K562 (cell line): ENCODE results near the gene HYPK. TPM values are rescaled to one million over a fixed set of nuclear protein-coding genes. Genes with fewer than 3 reads are reported as not detected.
A peak's percentile ranks its signal among the peaks of the same experiment; 100 is the strongest.

Source experiments
- CCNT2 ChIP-seq: IDR thresholded peaks from 2 replicates; pipeline ENCODE4 v1.6.1; 2011; ENCODE audit warnings: borderline replicate concordance, low read depth, mild to moderate bottlenecking, moderate library complexity, mixed read lengths, low read length; ENCODE audit not compliant: insufficient read length; ENCODE audit errors: extremely low read depth
- DDX20 ChIP-seq: fragments of 450-650 bp; IDR thresholded peaks from 2 replicates; pipeline ENCODE4 v1.6.1; 2016; ENCODE audit warnings: missing genetic modification characterization, low read depth, mild to moderate bottlenecking, missing compliant biosample characterization, moderate library complexity
- DIDO1 ChIP-seq: fragments of 450-650 bp; IDR thresholded peaks from 2 replicates; pipeline ENCODE4 v1.6.1; 2016; ENCODE audit warnings: low read depth, missing biosample characterization, missing genetic modification characterization
- FOXA1 ChIP-seq: fragments of 450-650 bp; IDR thresholded peaks from 2 replicates; pipeline ENCODE4 v1.6.1; 2016; ENCODE audit warnings: mild to moderate bottlenecking, borderline replicate concordance
- FOXA3 ChIP-seq, 2 experiments: fragments of 450-650 bp in 1 of 2; sonication (generic) in 1 of 2; formaldehyde crosslinking; IDR thresholded peaks in 1 of 2; conservative IDR thresholded peaks in 1 of 2; 2 replicates each; pipeline versions ENCODE4 v1.4.0 to v1.8.0; 2020 to 2022; ENCODE audit warnings: mild to moderate bottlenecking in 2 of 2, missing genetic modification reagents in 1 of 2
- FOXJ2 ChIP-seq: fragments of 200-800 bp; sonication (Bioruptor generic); IDR thresholded peaks from 2 replicates; pipeline ENCODE4 v1.6.1; 2016; ENCODE audit warnings: missing genetic modification characterization, missing compliant biosample characterization
- HINFP ChIP-seq: fragments of 450-650 bp; conservative IDR thresholded peaks from 2 replicates; pipeline ENCODE4 v1.6.1; 2016; ENCODE audit warnings: missing genetic modification characterization, low read depth, mild to moderate bottlenecking, control low read depth, missing compliant biosample characterization
- ID3 ChIP-seq, 2 experiments: fragments of 250-450 bp in 1 of 2; fragments of 450-650 bp in 1 of 2; sonication (Bioruptor Pico) in 1 of 2; IDR thresholded peaks; 2 replicates each; pipeline versions ENCODE4 v1.6.1 to v1.8.0; 2016 to 2021; ENCODE audit warnings: mild to moderate bottlenecking in 2 of 2, moderate library complexity in 2 of 2, missing compliant biosample characterization in 1 of 2, missing genetic modification characterization in 1 of 2
- KLF1 ChIP-seq: fragments of 450-650 bp; IDR thresholded peaks from 2 replicates; pipeline ENCODE4 v1.6.1; 2016; ENCODE audit warnings: missing genetic modification characterization, missing compliant biosample characterization
- MAFG ChIP-seq: fragments of 450-650 bp; conservative IDR thresholded peaks from 2 replicates; pipeline ENCODE4 v1.6.1; 2016; ENCODE audit warnings: missing genetic modification characterization, missing compliant biosample characterization
- RAD21 ChIP-seq, 2 experiments: fragments of 250-450 bp in 1 of 2; fragments of 450-650 bp in 1 of 2; sonication (Bioruptor Pico) in 1 of 2; formaldehyde crosslinking in 1 of 2; IDR thresholded peaks in 1 of 2; conservative IDR thresholded peaks in 1 of 2; 2 replicates each; pipeline versions ENCODE4 v1.4.0 to v1.8.0; 2020 to 2022; ENCODE audit warnings: mild to moderate bottlenecking in 2 of 2, moderate library complexity in 1 of 2
- RBFOX2 ChIP-seq: fragments of 200-400 bp; formaldehyde crosslinking; IDR thresholded peaks from 2 replicates; pipeline ENCODE4 v1.6.1; 2017; ENCODE audit warnings: low read depth, mild to moderate bottlenecking, low read length, moderate library complexity
- SIRT6 ChIP-seq: IDR thresholded peaks from one replicate; pipeline ENCODE4 v1.6.1; 2012; ENCODE audit warnings: low read depth, mild to moderate bottlenecking, control low read depth, inconsistent platforms, low read length, moderate library complexity
- SRSF1 ChIP-seq: fragments of 200-400 bp; formaldehyde crosslinking; IDR thresholded peaks from 2 replicates; pipeline ENCODE4 v1.6.1; 2017; ENCODE audit warnings: mild to moderate bottlenecking, low read depth, low read length, moderate library complexity
- TGIF2 ChIP-seq: sonication (generic); formaldehyde crosslinking; IDR thresholded peaks from 2 replicates; pipeline ENCODE4 v1.8.1; 2022; ENCODE audit warnings: mild to moderate bottlenecking, missing genetic modification reagents, moderate library complexity
- XRCC3 ChIP-seq: fragments of 450-650 bp; IDR thresholded peaks from 2 replicates; pipeline ENCODE4 v1.6.1; 2017; ENCODE audit warnings: mild to moderate bottlenecking, moderate library complexity
- YY1 ChIP-seq, 3 experiments: IDR thresholded peaks; 2 replicates each; pipeline ENCODE4 v1.6.1; 2011; ENCODE audit warnings: low read length in 2 of 3, mild to moderate bottlenecking in 2 of 3, moderate library complexity in 2 of 3, borderline replicate concordance in 1 of 3, control low read depth in 1 of 3, low read depth in 1 of 3; ENCODE audit not compliant: insufficient read depth in 3 of 3, insufficient replicate concordance in 2 of 3, control insufficient read depth in 1 of 3, insufficient read length in 1 of 3; ENCODE audit errors: extremely low read depth in 1 of 3
- ZMIZ1 ChIP-seq, 2 experiments: fragments of 150-350 bp in 1 of 2; IDR thresholded peaks; 2 replicates each; pipeline ENCODE4 v1.6.1; 2012 to 2016; ENCODE audit warnings: low read depth in 2 of 2, low read length in 2 of 2, mild to moderate bottlenecking in 1 of 2, moderate library complexity in 1 of 2
- ZNF24 ChIP-seq: fragments of 450-650 bp; IDR thresholded peaks from 2 replicates; pipeline ENCODE4 v1.6.1; 2016
- ZNF511 ChIP-seq: sonication (generic); formaldehyde crosslinking; IDR thresholded peaks from 2 replicates; pipeline ENCODE4 v1.8.0; 2022; ENCODE audit warnings: mild to moderate bottlenecking, missing genetic modification reagents
- polyA plus RNA-seq, 8 experiments: library from polyadenylated mRNA; depleted of rRNA in 4 of 8; stranded (reverse) in 5 of 8; unstranded in 3 of 8; fragments of >200 nt; fragmentation: Nextera tagmentation in 2 of 8; fragmentation: Illumina TruSeq in 1 of 8; extraction: Ambion mirVana in 2 of 8; extraction: Trizol in 1 of 8; gene quantifications; 2 replicates each; pipeline versions ENCODE4 v1.2.1 to v1.2.3, GENCODE V29; 2011 to 2014; ENCODE audit warnings: inconsistent platforms in 1 of 8, missing spikeins in 1 of 8
- total RNA-seq, 7 experiments: library from RNA; depleted of rRNA in 6 of 7; stranded (reverse); fragments of >200 nt in 6 of 7; fragmentation: Illumina TruSeq in 2 of 7; extraction: Trizol in 2 of 7; gene quantifications; 2 replicates each; pipeline versions ENCODE4 v1.2.1 to v1.2.3, GENCODE V29; 2011 to 2021; ENCODE audit warnings: low replicate concordance in 1 of 7

HYPK gene
- total and polyA plus RNA-seq, 9 of the 15 experiments (the other 6 are each of a cell fraction or from before 2014, with no cell fraction given) = 7.2 to 28.0 (median 21.1) TPM

- TF ChIP-seq ZNF24 (no peak), HINFP (tag) (no peak), ZNF511 (no peak), ZMIZ1 (IDR thresholded peaks at IDR 0.05; ENCODE audit: low read depth in 2 of 2, low read length in 2 of 2) (no peak), CCNT2 (no peak), FOXA3 (CRISPR knock-in tag; conservative IDR thresholded peaks at IDR 0.05 in 1 of 2, IDR thresholded peaks at IDR 0.05 in 1 of 2) (no peak), FOXA1 (no peak), SRSF1 (no peak), RBFOX2 (peak; percentile 73), YY1 (IDR thresholded peaks at IDR 0.05; ENCODE audit: borderline replicate concordance in 1 of 3, control insufficient read depth in 1 of 3, extremely low read depth in 1 of 3, insufficient read depth in 3 of 3, insufficient read length in 1 of 3, insufficient replicate concordance in 2 of 3, low read depth in 1 of 3, low read length in 2 of 3) (no peak), KLF1 (no peak), DIDO1 (tag) (no peak), RAD21 (CRISPR knock-in tag; conservative IDR thresholded peaks at IDR 0.05 in 1 of 2, IDR thresholded peaks at IDR 0.05 in 1 of 2) (no peak), DDX20 (no peak), TGIF2 (CRISPR knock-in tag) (no peak), ID3 (CRISPR knock-in tag; IDR thresholded peaks at IDR 0.05) (no peak), ID3 (tag; IDR thresholded peaks at IDR 0.05) (0 out of 2 replicates have a peak, but pooled peaks have one; percentile 25), SIRT6 (no peak), FOXJ2 (tag) (no peak), XRCC3 (no peak), MAFG (tag) (no peak)
These were observed 23.0 kb upstream of the HYPK start (continued) for GRCh38 chr15:43777267-43777914.
